ENCODE data around the gene DVL1.
A peak's percentile ranks its signal among the peaks of the same experiment; 100 is the strongest.
"Not testable (repeated sequence)": the region's sequence is repeated elsewhere in the genome, so short reads cannot be mapped to it uniquely, and the experiment has no call there.

DVL1 gene

GRCh38 chr1:1324524-1325287 lies 24.5 kb downstream of the DVL1 start, which contains the start of the genes CPTP and INTS11:
Gene CPTP, plus strand, starts transcription at chr1:1324802. Its CDS starts 2,109 bp downstream, at chr1:1326911.
Gene INTS11, minus strand, starts transcription at chr1:1324660. Its CDS starts 52 bp downstream, at chr1:1324608.
- DNase-seq, result peak; percentile 96

GRCh38 chr1:1324084-1324523 lies 25.1 kb downstream of the DVL1 start:
- no peak for DNase-seq

GRCh38 chr1:1322952-1323351 lies 26.3 kb downstream of the DVL1 start:
- DNase-seq, result no peak

- no peak for DNase-seq
Observed at GRCh38 chr1:1322418-1322817, 26.8 kb downstream of the DVL1 start.

- DNase-seq, result no peak
Observed at GRCh38 chr1:1321477-1321876, 27.7 kb downstream of the DVL1 start.

- DNase-seq, result no peak
Observed at GRCh38 chr1:1320666-1321448, 28.4 kb downstream of the DVL1 start.

- DNase-seq, result no peak
Observed at GRCh38 chr1:1319646-1319941, 29.6 kb downstream of the DVL1 start.

GRCh38 chr1:1318777-1319645 lies 30.2 kb downstream of the DVL1 start:
- no peak for DNase-seq

- DNase-seq, result peak; percentile 83
Observed at GRCh38 chr1:1318131-1318652, 31.0 kb downstream of the DVL1 start.

- no peak for DNase-seq
Observed at GRCh38 chr1:1317420-1317819, 31.8 kb downstream of the DVL1 start.

GRCh38 chr1:1316199-1316598 lies 33.0 kb downstream of the DVL1 start:
- DNase-seq, result not testable (repeated sequence)

- DNase-seq, result no peak
Observed at GRCh38 chr1:1315435-1315954, 33.7 kb downstream of the DVL1 start.

- DNase-seq, result no peak
Observed at GRCh38 chr1:1314678-1315335, 34.4 kb downstream of the DVL1 start.

GRCh38 chr1:1314237-1314586 lies 35.0 kb downstream of the DVL1 start:
- no peak for DNase-seq

- no peak for DNase-seq
Observed at GRCh38 chr1:1313500-1314236, 35.5 kb downstream of the DVL1 start.

GRCh38 chr1:1312450-1313314 lies 36.5 kb downstream of the DVL1 start:
- no peak for DNase-seq

GRCh38 chr1:1311107-1312104 lies 37.8 kb downstream of the DVL1 start:
- DNase-seq, result no peak

- no peak for DNase-seq
Observed at GRCh38 chr1:1310476-1311053, 38.7 kb downstream of the DVL1 start.

GRCh38 chr1:1310109-1310385 lies 39.2 kb downstream of the DVL1 start:
- no peak for DNase-seq
